HG03565 (cell line): ENCODE data around the gene SPRR2A.
"Not testable (repeated sequence)": the region's sequence is repeated elsewhere in the genome, so short reads cannot be mapped to it uniquely, and the experiment has no call there.

Experiments
- ATAC-seq: cut with Tn5 transposase; IDR thresholded peaks from one replicate; pipeline ENCODE4 v1.9.1; 2021; ENCODE audit warnings: mild to moderate bottlenecking, moderate library complexity; ENCODE audit not compliant: unreplicated experiment

Gene SPRR2A

GRCh38 chr1:153057375-153057774 is at the start of gene SPRR2A:
Gene SPRR2A, minus strand, starts transcription at chr1:153057512. Its CDS starts 777 bp downstream, at chr1:153056735.
- no peak for ATAC-seq

DNA sequence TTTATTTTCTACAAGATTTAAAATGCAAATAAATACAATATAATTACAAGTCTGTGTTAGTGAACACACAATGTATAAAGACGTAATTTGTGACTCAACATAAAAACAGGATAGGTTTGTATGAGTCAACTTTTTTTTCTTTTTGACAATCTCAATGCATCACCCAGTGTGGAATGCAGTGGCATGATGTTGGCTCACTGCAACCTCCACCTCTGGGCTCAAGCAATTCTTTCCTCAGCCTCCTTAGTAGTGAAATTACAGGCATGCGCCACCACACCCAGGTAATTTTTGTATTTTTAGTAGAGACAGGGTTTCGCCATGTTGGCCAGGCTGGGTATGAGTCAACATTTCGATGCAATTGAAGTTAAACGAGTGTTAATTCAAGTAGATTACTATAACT is 42.9 kb upstream of the SPRR2A start:
- ATAC-seq: no peak

GRCh38 chr1:153099461-153100045 is 42.2 kb upstream of the SPRR2A start:
- no peak for ATAC-seq

DNA sequence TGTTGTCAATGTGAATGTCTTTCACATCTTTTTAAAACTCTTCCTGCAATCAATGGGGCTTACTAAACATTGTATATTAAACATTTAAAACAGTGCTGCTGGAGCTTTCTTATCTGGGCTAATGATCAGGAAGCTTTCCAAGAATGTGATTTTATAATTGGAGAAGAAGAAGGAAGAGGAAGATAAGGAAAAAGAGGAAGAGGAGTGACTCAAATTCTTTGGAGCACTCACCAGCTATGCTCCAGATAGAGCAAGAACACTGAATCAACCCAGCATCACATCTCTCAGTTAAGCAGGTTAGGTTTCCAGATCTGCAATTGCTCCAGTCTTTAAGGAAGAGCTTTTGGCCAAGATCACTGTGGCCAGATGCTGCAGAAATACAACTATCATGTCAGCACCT is 38.5 kb upstream of the SPRR2A start:
- no peak for ATAC-seq

DNA sequence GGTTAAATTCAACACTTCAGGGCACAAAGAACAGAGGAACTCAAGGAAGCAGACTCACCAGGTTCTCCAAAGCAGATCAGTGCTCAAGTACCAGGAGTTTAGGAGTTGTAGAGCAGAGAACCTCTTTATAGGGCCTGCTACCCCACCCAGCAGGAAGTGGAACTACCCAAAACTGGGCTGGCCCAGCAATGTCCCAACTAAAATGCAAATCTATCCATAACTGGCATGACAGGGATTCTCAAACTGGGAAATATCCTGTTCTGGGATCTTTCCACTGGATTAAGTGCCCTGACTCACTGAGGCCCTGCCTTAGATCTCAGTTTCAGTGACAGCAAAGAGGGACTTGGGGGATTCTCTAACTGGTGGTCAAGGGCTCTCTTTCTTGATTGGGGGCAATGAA is 37.1 kb upstream of the SPRR2A start, which contains the start of gene SPRR2E:
TSS of gene SPRR2E (minus strand) at position 101 of the 400 bp plus-strand sequence. CDS start 775 bp downstream, outside the sequence.
- ATAC-seq: no peak

- ATAC-seq: no peak
Measured at GRCh38 chr1:153087652-153088051, 30.3 kb upstream of the SPRR2A start.

GRCh38 chr1:153081736-153082135 is 24.4 kb upstream of the SPRR2A start:
- ATAC-seq: no peak

DNA sequence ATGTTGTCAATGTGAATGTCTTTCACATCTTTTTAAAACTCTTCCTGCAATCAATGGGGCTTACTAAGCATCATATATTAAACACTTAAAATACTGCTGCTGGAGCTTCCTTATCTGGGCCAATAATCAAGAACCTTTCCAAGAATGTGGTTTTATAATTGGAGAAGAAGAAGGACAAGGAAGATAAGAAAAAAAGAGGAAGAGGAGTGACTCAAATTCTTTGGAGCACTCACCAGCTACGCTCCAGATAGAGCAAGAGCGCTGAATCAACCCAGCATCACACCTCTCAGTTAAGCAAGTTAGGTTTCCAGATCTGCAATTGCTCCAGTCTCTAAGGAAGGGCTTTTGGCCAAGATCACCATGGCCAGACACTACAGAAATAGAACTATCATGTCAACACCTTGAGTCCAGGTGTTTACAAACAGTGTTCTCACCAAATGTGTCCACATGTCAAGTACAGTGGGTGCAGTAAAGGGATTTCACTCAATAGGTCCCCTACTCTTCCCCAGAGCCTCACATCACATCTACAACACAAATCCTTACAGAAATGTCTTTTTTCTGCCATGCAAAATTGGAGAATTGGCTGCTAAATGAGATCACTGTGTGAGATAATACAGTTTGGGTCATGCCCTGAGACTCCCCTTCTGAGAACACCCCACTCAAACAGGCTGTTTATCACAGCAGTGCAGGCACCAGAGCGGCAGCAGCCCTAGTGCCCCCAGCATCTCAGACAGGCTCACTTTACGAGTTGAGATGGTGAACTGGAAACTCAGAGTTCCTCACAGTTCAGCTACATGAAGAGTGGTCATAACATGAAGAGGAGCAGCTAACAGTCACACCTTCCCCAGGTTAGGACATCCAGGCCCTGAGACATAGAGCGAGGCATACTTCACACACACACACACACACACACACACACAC is 15.8 kb upstream of the SPRR2A start:
- no peak for ATAC-seq

DNA sequence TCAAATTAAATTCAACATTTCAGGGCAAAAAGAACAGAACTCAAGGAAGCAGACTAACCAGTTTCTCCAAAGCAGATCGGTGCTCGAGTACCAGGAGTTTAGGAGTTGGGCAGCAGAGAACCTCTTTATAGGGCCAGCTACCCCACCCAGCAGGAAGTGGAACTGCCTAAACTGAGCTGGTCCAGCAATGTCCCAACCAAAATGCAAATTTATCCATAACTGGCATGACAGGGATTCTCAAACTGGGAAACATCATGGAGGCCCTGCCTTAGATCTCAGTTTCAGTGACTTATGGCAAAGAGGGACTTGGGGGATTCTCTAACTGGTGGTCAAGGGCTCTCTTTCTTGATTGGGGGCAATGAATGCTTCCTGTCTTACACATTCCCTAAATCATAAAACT is 14.2 kb upstream of the SPRR2A start, which contains the start of gene SPRR2B:
TSS of gene SPRR2B (minus strand) at position 101 of the 400 bp plus-strand sequence. CDS start 772 bp downstream, outside the sequence.
- no peak for ATAC-seq

GRCh38 chr1:153070243-153070642 is 12.9 kb upstream of the SPRR2A start:
- ATAC-seq: no peak

- no peak for ATAC-seq
Measured at GRCh38 chr1:153058826-153059784, 1.8 kb upstream of the SPRR2A start.

GRCh38 chr1:153058154-153058553 is 842 bp upstream of the SPRR2A start:
- ATAC-seq: no peak

DNA sequence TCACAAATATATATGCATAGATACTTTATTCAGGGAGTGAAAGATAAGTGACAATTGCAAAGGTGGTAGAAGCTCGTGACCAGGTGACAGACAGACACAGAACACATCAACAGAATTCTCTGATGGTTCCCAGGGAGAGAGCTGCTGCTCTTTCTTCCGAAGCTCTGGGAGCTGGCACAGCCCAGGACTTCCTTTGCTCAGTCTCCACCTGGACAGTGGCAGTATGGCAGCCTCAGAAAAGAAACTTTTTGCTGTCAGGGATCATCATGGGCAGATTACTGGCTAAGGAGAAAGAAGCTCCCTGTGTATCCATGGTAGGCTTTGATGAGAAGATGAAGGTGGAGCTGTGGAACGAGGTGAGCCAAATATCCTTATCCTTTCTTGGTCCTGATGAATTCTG is 1.2 kb downstream of the SPRR2A start:
- not testable (repeated sequence) for ATAC-seq

GRCh38 chr1:153049211-153049610 is 8.1 kb downstream of the SPRR2A start:
- no peak for ATAC-seq

DNA sequence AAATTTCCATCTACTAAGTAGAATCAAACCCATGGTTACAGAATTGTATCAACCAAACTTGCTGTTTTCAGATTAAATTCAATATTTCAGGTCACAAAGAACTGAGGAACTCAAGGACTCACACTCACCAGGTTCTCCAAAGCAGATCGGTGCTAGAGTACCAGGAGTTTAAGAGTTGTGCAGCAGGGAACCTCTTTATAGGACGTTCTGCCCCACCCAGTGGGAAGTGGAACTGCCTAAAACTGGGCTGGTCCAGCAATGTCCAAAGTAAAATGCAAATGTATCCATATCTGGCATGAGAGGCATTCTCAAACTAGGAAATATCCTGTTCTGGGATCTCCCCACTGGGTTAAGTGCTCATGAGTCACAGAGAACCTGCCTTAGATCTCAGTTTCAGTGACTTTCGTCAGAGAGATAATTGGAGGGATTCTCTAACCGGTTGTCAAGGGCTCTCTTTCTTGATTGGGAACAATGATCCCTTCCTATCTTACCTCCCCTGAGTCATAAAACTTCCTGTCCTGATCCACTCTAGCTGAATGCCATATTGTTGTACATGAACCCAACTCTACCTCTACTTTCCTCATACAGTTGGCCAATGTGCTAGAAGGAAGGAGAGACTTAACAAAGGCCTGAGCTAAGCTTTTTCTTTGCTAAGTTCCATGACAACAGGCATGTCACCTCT is 16.2 kb downstream of the SPRR2A start, which contains the start of gene SPRR2D:
TSS of gene SPRR2D (minus strand) at position 171 of the 682 bp plus-strand sequence. CDS start 774 bp downstream, outside the sequence.
- ATAC-seq: no peak

DNA sequence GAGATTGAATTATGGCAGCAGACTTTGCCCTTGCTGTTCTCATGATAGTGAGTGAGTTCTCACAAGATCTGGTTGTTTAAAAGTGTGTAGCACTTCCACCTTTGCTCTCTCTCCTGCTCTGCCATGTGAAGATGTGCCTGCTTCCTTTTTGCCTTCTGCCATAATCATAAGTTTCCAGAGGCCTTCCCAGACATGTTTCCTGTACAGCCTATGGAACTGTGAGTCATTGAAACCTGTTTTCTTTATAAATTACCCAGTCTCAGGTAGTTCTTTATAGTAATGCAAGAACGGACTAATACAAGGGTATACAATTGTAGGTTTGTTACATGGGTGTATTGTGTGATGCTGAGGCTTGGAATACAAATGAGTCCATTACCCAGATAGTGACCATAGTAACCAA is 22.1 kb downstream of the SPRR2A start:
- no peak for ATAC-seq

DNA sequence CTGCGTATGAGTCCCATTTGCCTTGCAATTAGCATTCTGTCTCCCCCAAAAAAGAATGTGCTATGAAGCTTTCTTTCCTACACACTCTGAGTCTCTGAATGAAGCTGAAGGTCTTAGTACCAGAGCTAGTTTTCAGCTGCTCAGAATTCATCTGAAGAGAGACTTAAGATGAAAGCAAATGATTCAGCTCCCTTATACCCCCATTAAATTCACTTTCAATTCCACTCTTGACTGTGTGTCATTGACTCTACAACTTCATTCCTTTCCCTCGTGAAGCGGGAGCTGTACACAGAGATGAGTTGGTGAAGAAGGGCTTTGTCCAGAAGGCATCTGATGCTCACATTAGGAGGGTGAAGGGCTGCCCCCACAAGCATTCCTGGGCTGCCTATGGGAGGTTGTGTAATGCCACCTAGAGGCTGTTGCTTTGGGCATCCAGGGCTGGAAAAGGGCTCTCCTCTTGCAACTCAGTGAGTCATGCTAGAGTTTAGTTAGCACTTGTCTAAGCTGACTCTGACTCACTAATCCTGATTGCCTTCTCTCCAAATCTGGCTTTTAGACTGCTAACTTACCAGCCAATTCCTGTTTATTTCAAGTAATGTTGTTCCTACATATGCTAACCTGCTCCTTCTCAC is 24.5 kb downstream of the SPRR2A start:
- no peak for ATAC-seq

- no peak for ATAC-seq
Measured at GRCh38 chr1:153032073-153032472, 25.2 kb downstream of the SPRR2A start.

DNA sequence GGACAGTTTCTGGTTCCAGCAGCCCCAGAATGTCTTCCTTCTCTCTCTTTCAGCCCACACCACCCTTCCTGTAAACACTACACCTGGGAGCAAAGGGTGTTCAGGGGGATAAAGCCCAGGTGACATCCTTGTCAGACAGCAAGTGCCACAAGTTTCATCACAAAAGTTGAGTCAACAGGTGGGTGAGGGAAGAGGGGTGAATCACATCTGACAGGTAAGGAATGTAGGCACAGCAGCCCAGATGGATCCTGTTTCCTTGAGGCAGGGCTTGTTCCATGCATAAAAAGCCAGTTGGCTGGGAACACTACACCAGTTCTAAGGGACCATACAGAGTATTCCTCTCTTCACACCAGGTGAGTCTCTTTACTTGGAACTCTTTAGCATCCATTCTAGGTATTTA is 26.4 kb downstream of the SPRR2A start, which contains the start of gene SPRR1B:
TSS of gene SPRR1B (plus strand) at position 309 of the 400 bp plus-strand sequence. CDS start 1,143 bp downstream, outside the sequence.
- ATAC-seq: no peak
